Peyer's patch (tissue), 4 donors: Measurements from ENCODE around the gene CYP2U1.

ENCODE experiments used
- CTCF ChIP-seq, 6 experiments: fragments of 450-650 bp in 4 of 6; fragments of 200-600 bp in 2 of 6; sonication (generic) in 1 of 6; IDR thresholded peaks; one replicate each; pipeline ENCODE4 v1.5.1; 2017 to 2019; ENCODE audit warnings: antibody characterized with exemption in 6 of 6, mild to moderate bottlenecking in 3 of 6, moderate library complexity in 1 of 6
- POLR2A ChIP-seq, 2 donors: fragments of 450-650 bp; IDR thresholded peaks; one replicate each; pipeline ENCODE4 v1.5.1; 2017; ENCODE audit warnings: antibody characterized with exemption in 2 of 2, mild to moderate bottlenecking in 2 of 2, moderate library complexity in 2 of 2

- TF ChIP-seq CTCF (IDR thresholded peaks at IDR 0.05) (no peak), POLR2A (IDR thresholded peaks at IDR 0.05) (no peak)
Measured at GRCh38 chr4:107922486-107923473, 8.6 kb upstream of the CYP2U1 start.
